HG03354 (cell line): Measurements from ENCODE around the gene TTC6.

ENCODE experiments used
- ATAC-seq: cut with Tn5 transposase; IDR thresholded peaks from one replicate; pipeline ENCODE4 v1.9.1; 2021; ENCODE audit warnings: mild to moderate bottlenecking; ENCODE audit not compliant: unreplicated experiment, poor library complexity, severe bottlenecking

TTC6 gene

GRCh38 chr14:37585101-37585511, 10.3 kb upstream of the TTC6 start:
- ATAC-seq = no peak

- ATAC-seq = no peak
Observed at GRCh38 chr14:37585971-37586796, 9.2 kb upstream of the TTC6 start.

- ATAC-seq = no peak
Observed at GRCh38 chr14:37586797-37587130, 8.7 kb upstream of the TTC6 start.

- ATAC-seq = no peak
Observed at GRCh38 chr14:37587131-37587803, 8.2 kb upstream of the TTC6 start.

GRCh38 chr14:37587881-37588666, 7.4 kb upstream of the TTC6 start:
- no peak for ATAC-seq

GRCh38 chr14:37588667-37588955, 6.8 kb upstream of the TTC6 start:
- ATAC-seq = no peak

- no peak for ATAC-seq
Observed at GRCh38 chr14:37588956-37589714, 6.3 kb upstream of the TTC6 start.

- ATAC-seq = no peak
Observed at GRCh38 chr14:37589715-37590427, 5.6 kb upstream of the TTC6 start.

GRCh38 chr14:37590428-37591139, 4.8 kb upstream of the TTC6 start:
- ATAC-seq = no peak

GRCh38 chr14:37591311-37591940, 4.0 kb upstream of the TTC6 start:
- no peak for ATAC-seq

- no peak for ATAC-seq
Observed at GRCh38 chr14:37591941-37592481, 3.4 kb upstream of the TTC6 start.

- ATAC-seq = no peak
Observed at GRCh38 chr14:37592482-37593408, 2.7 kb upstream of the TTC6 start.

- ATAC-seq = no peak
Observed at GRCh38 chr14:37593511-37594237, 1.8 kb upstream of the TTC6 start.

GRCh38 chr14:37594238-37594970, 1.0 kb upstream of the TTC6 start:
- ATAC-seq = peak; percentile 43

GRCh38 chr14:37595809-37596621, 586 bp downstream of the TTC6 start:
- ATAC-seq = peak; percentile 67
